DOHH2 (cell line): ENCODE measurements around the gene MBP.

ENCODE experiments used
- H3F3A ChIP-seq: fragments of 200-600 bp; sonication (generic), shearing (Covaris generic); 2 replicates; pipeline ENCODE4 v1.6.0; 2016; ENCODE audit warnings: antibody characterized with exemption, mild to moderate bottlenecking; ENCODE audit not compliant: control insufficient read depth, insufficient read depth
- H3K27ac ChIP-seq: fragments of 200-600 bp; sonication (generic); 2 replicates; pipeline ENCODE4 v1.5.1; 2014; ENCODE audit warnings: low read depth, mild to moderate bottlenecking, low read length, moderate library complexity
- H3K27me3 ChIP-seq: fragments of 200-600 bp; sonication (generic); 2 replicates; pipeline ENCODE4 v1.6.1; 2014; ENCODE audit warnings: mild to moderate bottlenecking, low read length, mixed read lengths; ENCODE audit not compliant: control insufficient read depth
- H3K36me3 ChIP-seq: fragments of 200-600 bp; sonication (generic); 2 replicates; pipeline ENCODE4 v1.6.1; 2014; ENCODE audit warnings: mild to moderate bottlenecking, low read length, moderate library complexity, mixed read lengths; ENCODE audit not compliant: control insufficient read depth
- H3K4me1 ChIP-seq: fragments of 200-600 bp; sonication (generic); 2 replicates; pipeline ENCODE4 v1.6.1; 2014; ENCODE audit warnings: mild to moderate bottlenecking, low read length, mixed read lengths; ENCODE audit not compliant: control insufficient read depth
- H3K4me2 ChIP-seq: fragments of 200-600 bp; sonication (generic); 2 replicates; pipeline ENCODE4 v1.6.0; 2014; ENCODE audit warnings: mild to moderate bottlenecking, low read length, moderate library complexity
- H3K4me3 ChIP-seq: fragments of 200-600 bp; sonication (generic); 2 replicates; pipeline ENCODE4 v1.5.1; 2014; ENCODE audit warnings: mild to moderate bottlenecking, low read length, mixed read lengths
- H3K79me2 ChIP-seq: fragments of 200-600 bp; sonication (generic); 2 replicates; pipeline ENCODE4 v1.6.1; 2014; ENCODE audit warnings: mild to moderate bottlenecking, low read length, mixed read lengths; ENCODE audit not compliant: control insufficient read depth
- H3K9me2 ChIP-seq: fragments of 200-600 bp; sonication (generic); replicated peaks from 2 replicates; pipeline ENCODE4 v1.6.1; 2014; ENCODE audit warnings: mild to moderate bottlenecking, low read length, mixed read lengths; ENCODE audit not compliant: control insufficient read depth
- H3K9me3 ChIP-seq: fragments of 200-600 bp; sonication (generic); 2 replicates; pipeline ENCODE4 v1.6.1; 2014; ENCODE audit warnings: antibody characterized with exemption, low read length, mixed read lengths; ENCODE audit not compliant: control insufficient read depth, insufficient read depth
- H4K20me1 ChIP-seq: fragments of 200-600 bp; sonication (generic); 2 replicates; pipeline ENCODE4 v1.6.0; 2014; ENCODE audit warnings: low read depth, mild to moderate bottlenecking, antibody characterized with exemption, low read length, moderate library complexity; ENCODE audit not compliant: control insufficient read depth, insufficient read depth
- EZH2phosphoT487 ChIP-seq: fragments of 200-600 bp; sonication (generic); IDR thresholded peaks from 2 replicates; pipeline ENCODE4 v1.6.1; 2017; ENCODE audit warnings: borderline replicate concordance, mild to moderate bottlenecking, antibody characterized with exemption, low read length, moderate library complexity, mixed read lengths
- TF ChIP-seq, protein P1 (sequence below): fragments of 200-600 bp; sonication (generic); IDR thresholded peaks from one replicate; pipeline ENCODE4 v1.5.1; 2014; ENCODE audit warnings: antibody characterized with exemption, mild to moderate bottlenecking, low read depth, low read length; ENCODE audit not compliant: poor library complexity, severe bottlenecking

Gene MBP

GRCh38 chr18:77076111-77076510 is 56.5 kb downstream of the MBP start:
- H3K4me1 ChIP-seq: peaks cover 17% of the 10 kb centered on the region
- H3K36me3 ChIP-seq: peaks cover 3% of the 10 kb centered on the region; the same call in 1 of the 2 replicates
- H3K27me3 ChIP-seq: no peaks in the 10 kb centered on the region
- no peaks in the 10 kb centered on the region for H3K9me2 ChIP-seq
- TF ChIP-seq, protein P1, sequence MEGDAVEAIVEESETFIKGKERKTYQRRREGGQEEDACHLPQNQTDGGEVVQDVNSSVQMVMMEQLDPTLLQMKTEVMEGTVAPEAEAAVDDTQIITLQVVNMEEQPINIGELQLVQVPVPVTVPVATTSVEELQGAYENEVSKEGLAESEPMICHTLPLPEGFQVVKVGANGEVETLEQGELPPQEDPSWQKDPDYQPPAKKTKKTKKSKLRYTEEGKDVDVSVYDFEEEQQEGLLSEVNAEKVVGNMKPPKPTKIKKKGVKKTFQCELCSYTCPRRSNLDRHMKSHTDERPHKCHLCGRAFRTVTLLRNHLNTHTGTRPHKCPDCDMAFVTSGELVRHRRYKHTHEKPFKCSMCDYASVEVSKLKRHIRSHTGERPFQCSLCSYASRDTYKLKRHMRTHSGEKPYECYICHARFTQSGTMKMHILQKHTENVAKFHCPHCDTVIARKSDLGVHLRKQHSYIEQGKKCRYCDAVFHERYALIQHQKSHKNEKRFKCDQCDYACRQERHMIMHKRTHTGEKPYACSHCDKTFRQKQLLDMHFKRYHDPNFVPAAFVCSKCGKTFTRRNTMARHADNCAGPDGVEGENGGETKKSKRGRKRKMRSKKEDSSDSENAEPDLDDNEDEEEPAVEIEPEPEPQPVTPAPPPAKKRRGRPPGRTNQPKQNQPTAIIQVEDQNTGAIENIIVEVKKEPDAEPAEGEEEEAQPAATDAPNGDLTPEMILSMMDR: no peak
- no peak for TF ChIP-seq EZH2phosphoT487
- H3K4me2 ChIP-seq: no peak overlapping the region
- H3K79me2 ChIP-seq: peaks cover 23% of the 10 kb centered on the region
- H3K9me3 ChIP-seq: no peaks in the 10 kb centered on the region
- no peaks in the 10 kb centered on the region; the same call in 1 of the 2 replicates for H4K20me1 ChIP-seq
- no peaks in the 10 kb centered on the region for H3F3A ChIP-seq
- H3K27ac ChIP-seq: no peak overlapping the region
- H3K4me3 ChIP-seq: no peak overlapping the region

DNA sequence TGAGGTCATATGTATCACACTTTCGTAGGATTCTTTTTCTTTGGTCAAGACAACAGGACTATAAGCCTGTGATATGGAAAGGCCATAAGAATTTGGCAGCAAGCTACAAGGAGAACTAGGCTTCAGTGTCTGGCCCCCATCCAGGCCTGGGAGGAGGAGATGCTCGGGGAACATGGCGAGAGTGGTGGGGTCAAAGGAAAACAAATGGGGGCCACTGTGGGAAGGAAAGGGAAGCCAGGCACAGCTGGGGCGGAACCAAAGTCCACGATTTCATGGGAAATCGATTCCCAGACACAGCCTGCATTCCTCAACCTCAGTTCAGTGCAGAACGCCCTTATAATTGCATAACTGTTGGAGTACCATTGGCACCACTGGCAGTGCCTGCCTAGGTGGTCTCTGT is 58.2 kb downstream of the MBP start:
- no peaks in the 10 kb centered on the region for H3F3A ChIP-seq
- H3K4me1 ChIP-seq: peaks cover 18% of the 10 kb centered on the region
- H3K9me2 ChIP-seq: no peaks in the 10 kb centered on the region
- no peaks in the 10 kb centered on the region for H3K9me3 ChIP-seq
- TF ChIP-seq, protein P1: no peak
- no peak for TF ChIP-seq EZH2phosphoT487
- H3K79me2 ChIP-seq: peaks cover 25% of the 10 kb centered on the region
- peaks cover 9% of the 10 kb centered on the region for H3K36me3 ChIP-seq
- no peak overlapping the region for H3K4me2 ChIP-seq
- H3K27ac ChIP-seq: no peak overlapping the region
- H4K20me1 ChIP-seq: no peaks in the 10 kb centered on the region
- H3K27me3 ChIP-seq: no peaks in the 10 kb centered on the region
- H3K4me3 ChIP-seq: no peak overlapping the region

DNA sequence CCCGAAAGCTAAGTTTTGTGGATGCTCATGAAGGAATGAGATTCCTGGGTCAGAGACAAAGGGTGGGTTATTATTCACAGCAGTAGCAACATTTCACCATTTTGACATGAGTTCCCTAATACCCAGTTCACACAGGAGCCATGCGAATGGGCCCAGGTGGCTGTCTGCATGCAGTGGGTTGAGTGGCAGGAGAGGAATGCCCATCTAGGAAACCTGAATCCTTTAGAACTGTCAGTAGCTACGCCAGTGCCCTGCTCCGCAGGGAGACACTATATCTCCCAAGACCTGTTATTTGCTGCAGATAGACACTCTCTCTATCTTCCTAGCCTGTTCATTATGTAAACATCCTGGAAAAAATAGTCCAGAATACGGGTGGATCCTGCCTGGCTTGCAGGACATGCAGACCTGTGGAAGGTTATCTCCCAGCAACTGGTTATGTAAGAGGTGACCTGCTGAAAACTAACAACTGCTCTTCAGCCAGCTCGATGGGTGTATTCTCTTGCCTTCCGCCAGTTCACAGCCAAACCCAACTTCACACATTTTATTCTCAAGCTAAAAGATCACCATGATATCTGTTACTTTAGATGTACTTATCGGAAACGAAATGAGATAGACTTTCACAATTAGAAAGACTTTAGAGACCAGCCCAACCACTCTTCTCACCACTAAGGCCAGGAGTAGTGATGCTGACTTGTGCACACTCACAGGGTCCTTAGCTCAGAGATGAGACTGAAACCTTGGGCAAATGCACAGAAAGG is 59.1 kb downstream of the MBP start:
- peaks cover 6% of the 10 kb centered on the region for H3K36me3 ChIP-seq
- H3K9me3 ChIP-seq: no peaks in the 10 kb centered on the region
- H3F3A ChIP-seq: no peaks in the 10 kb centered on the region
- no peaks in the 10 kb centered on the region for H4K20me1 ChIP-seq
- H3K4me1 ChIP-seq: peaks cover 28% of the 10 kb centered on the region
- H3K9me2 ChIP-seq: no peaks in the 10 kb centered on the region
- peaks cover 18% of the 10 kb centered on the region for H3K79me2 ChIP-seq
- no peak overlapping the region for H3K27ac ChIP-seq
- no peaks in the 10 kb centered on the region for H3K27me3 ChIP-seq
- no peak overlapping the region for H3K4me2 ChIP-seq
- TF ChIP-seq, protein P1: no peak
- TF ChIP-seq EZH2phosphoT487: no peak
- H3K4me3 ChIP-seq: no peak overlapping the region
